HG03103 (cell line): ENCODE measurements around the gene VENTX.
"Not testable (repeated sequence)": the region's sequence is repeated elsewhere in the genome, so short reads cannot be mapped to it uniquely, and the experiment has no call there.

Source experiments
- ATAC-seq: cut with Tn5 transposase; IDR thresholded peaks from one replicate; pipeline ENCODE4 v1.9.1; 2021; ENCODE audit warnings: low read depth; ENCODE audit not compliant: unreplicated experiment

The VENTX gene

GRCh38 chr10:133234796-133235195 is 2.9 kb upstream of the VENTX start:
- ATAC-seq: not testable (repeated sequence)

- no peak for ATAC-seq
Observed at GRCh38 chr10:133235265-133235855, 2.3 kb upstream of the VENTX start.

GRCh38 chr10:133235932-133236331 is 1.7 kb upstream of the VENTX start:
- ATAC-seq: no peak

GRCh38 chr10:133236401-133237240 is 1.0 kb upstream of the VENTX start:
- ATAC-seq: no peak

- no peak for ATAC-seq
Observed at GRCh38 chr10:133237241-133237587, 441 bp upstream of the VENTX start.

- ATAC-seq: no peak
Observed at GRCh38 chr10:133238466-133238804, 780 bp downstream of the VENTX start.

GRCh38 chr10:133239990-133240389 is 2.3 kb downstream of the VENTX start:
- ATAC-seq: no peak

- no peak for ATAC-seq
Observed at GRCh38 chr10:133241501-133242205, 4.0 kb downstream of the VENTX start.

GRCh38 chr10:133242611-133243356 is 5.1 kb downstream of the VENTX start:
- ATAC-seq: no peak

GRCh38 chr10:133243593-133243992 is 5.9 kb downstream of the VENTX start:
- ATAC-seq: no peak

- no peak for ATAC-seq
Observed at GRCh38 chr10:133245439-133246235, 8.0 kb downstream of the VENTX start.

GRCh38 chr10:133246236-133246626 is 8.6 kb downstream of the VENTX start:
- no peak for ATAC-seq

- no peak for ATAC-seq
Observed at GRCh38 chr10:133247681-133248333, 10.2 kb downstream of the VENTX start.

- no peak for ATAC-seq
Observed at GRCh38 chr10:133248334-133248715, 10.7 kb downstream of the VENTX start.

- ATAC-seq: no peak
Observed at GRCh38 chr10:133249094-133249780, 11.6 kb downstream of the VENTX start.

GRCh38 chr10:133249975-133250754 is 12.5 kb downstream of the VENTX start:
- ATAC-seq: no peak

- ATAC-seq: no peak
Observed at GRCh38 chr10:133251388-133252222, 13.9 kb downstream of the VENTX start.

GRCh38 chr10:133252223-133252552 is 14.5 kb downstream of the VENTX start:
- no peak for ATAC-seq
